Measurements from ENCODE around the gene SFT2D1. TPM values are rescaled to one million over a fixed set of nuclear protein-coding genes. Genes with fewer than 3 reads are reported as not detected.

Gene SFT2D1
- total RNA-seq, 2 donors from 2014 or later, result 65.0 to 73.3 TPM

GRCh38 chr6:166277018-166277417, 65.3 kb downstream of the SFT2D1 start:
- no peak for TF ChIP-seq CTCF (IDR thresholded peaks at IDR 0.05)
- H3K27me3 ChIP-seq, result no peaks in the 10 kb centered on the region
- H3K9me3 ChIP-seq, result no peaks in the 10 kb centered on the region
- H3K4me1 ChIP-seq, result no peaks in the 10 kb centered on the region
- H3K36me3 ChIP-seq, result no peaks in the 10 kb centered on the region
- no peak overlapping the region for H3K4me3 ChIP-seq
- no peak overlapping the region for H3K9ac ChIP-seq (ENCODE audit: low read depth in 2 of 2, low read length in 2 of 2)
- DNase-seq, result no peak
- H3K27ac ChIP-seq, result no peak overlapping the region
- intact Hi-C loops (cut with DNase I), result loop anchor here (2.0 kb wide), 1 partner anchor 128 kb away; no protein-coding TSS in a partner anchor

GRCh38 chr6:166275714-166276166, 66.6 kb downstream of the SFT2D1 start:
- H3K27ac ChIP-seq, result no peak overlapping the region
- TF ChIP-seq CTCF (IDR thresholded peaks at IDR 0.05), result peak; percentile 98
- DNase-seq, result peak; percentile 62
- H3K9ac ChIP-seq (ENCODE audit: low read depth in 2 of 2, low read length in 2 of 2), result no peak overlapping the region
- no peaks in the 10 kb centered on the region for H3K36me3 ChIP-seq
- no peak overlapping the region for H3K4me3 ChIP-seq
- no peaks in the 10 kb centered on the region for H3K27me3 ChIP-seq
- no peaks in the 10 kb centered on the region for H3K9me3 ChIP-seq
- H3K4me1 ChIP-seq, result no peaks in the 10 kb centered on the region
- intact Hi-C loops (cut with DNase I), result loop anchor here (2.0 kb wide), 2 partner anchors 123 to 129 kb away; no protein-coding TSS in a partner anchor

GRCh38 chr6:166274739-166275370, 67.5 kb downstream of the SFT2D1 start:
- Histone ChIP-seq H3K4me1 (no peaks in the 10 kb centered on the region), H3K27ac (no peak overlapping the region), H3K9me3 (no peaks in the 10 kb centered on the region), H3K9ac (ENCODE audit: low read depth in 2 of 2, low read length in 2 of 2) (no peak overlapping the region), H3K4me3 (no peak overlapping the region), H3K27me3 (no peaks in the 10 kb centered on the region), H3K36me3 (no peaks in the 10 kb centered on the region)
- no peak for DNase-seq
- TF ChIP-seq CTCF (IDR thresholded peaks at IDR 0.05), result no peak
- intact Hi-C loops (cut with DNase I), result loop anchor here (2.0 kb wide), 1 partner anchor 124 kb away; no protein-coding TSS in a partner anchor

GRCh38 chr6:166274163-166274562, 68.2 kb downstream of the SFT2D1 start:
- Histone ChIP-seq H3K9ac (ENCODE audit: low read depth in 2 of 2, low read length in 2 of 2) (no peak overlapping the region), H3K36me3 (no peaks in the 10 kb centered on the region), H3K27ac (no peak overlapping the region), H3K9me3 (no peaks in the 10 kb centered on the region), H3K27me3 (no peaks in the 10 kb centered on the region), H3K4me1 (no peaks in the 10 kb centered on the region), H3K4me3 (no peak overlapping the region)
- TF ChIP-seq CTCF (IDR thresholded peaks at IDR 0.05), result no peak
- intact Hi-C loops (cut with DNase I), result loop anchor here (2.0 kb wide), 1 partner anchor 125 kb away; no protein-coding TSS in a partner anchor
- no peak for DNase-seq

GRCh38 chr6:166271376-166271765, 71.0 kb downstream of the SFT2D1 start:
- no peak for DNase-seq
- Histone ChIP-seq H3K27me3 (no peaks in the 10 kb centered on the region), H3K36me3 (no peaks in the 10 kb centered on the region), H3K9ac (ENCODE audit: low read depth in 2 of 2, low read length in 2 of 2) (no peak overlapping the region), H3K27ac (no peak overlapping the region), H3K4me3 (no peak overlapping the region), H3K9me3 (no peaks in the 10 kb centered on the region), H3K4me1 (no peaks in the 10 kb centered on the region)
- no peak for TF ChIP-seq CTCF (IDR thresholded peaks at IDR 0.05)
- intact Hi-C loops (cut with DNase I), result no loop called here

Measured in colonic mucosa (tissue), 4 donors.